GM12878 (cell line): ENCODE data around the gene WIPF2. TPM values are rescaled to one million over a fixed set of nuclear protein-coding genes. Genes with fewer than 3 reads are reported as not detected.

Experiments
- ATAC-seq: fragments of 200-7000 bp; cut with Tn5 transposase; 3 replicates; pipeline ENCODE4 v1.9.1; 2020; ENCODE audit warnings: mild to moderate bottlenecking, moderate library complexity
- BruUV-seq: library from RNA; stranded (reverse); fragments of 400-500 nt; replicated peaks from 2 replicates; lab custom pipeline; 2021; lab: Mats Ljungman, UMichigan
- CTCF ChIA-PET: fragments of 300-600 bp; sonication (Branson Sonifier 250); formaldehyde crosslinking; extraction: SDS; loops from one replicate; lab custom pipeline; 2021; ENCODE audit warnings: inconsistent platforms; lab: Yijun Ruan, JAX
- POLR2A ChIA-PET: fragments of 350-600 bp; formaldehyde crosslinking; extraction: SDS; loops from one replicate; lab custom pipeline; 2021; ENCODE audit warnings: inconsistent platforms; lab: Charles Lee
- RAD21 ChIA-PET: fragments of 300-600 bp; sonication (Branson Sonifier 250); formaldehyde crosslinking; loops from one replicate; lab custom pipeline; 2023; ENCODE audit warnings: antibody characterized with exemption; ENCODE audit not compliant: unreplicated experiment; lab: Charles Lee
- SMC1A ChIA-PET: fragments of 300-600 bp; sonication (Branson Sonifier 250); formaldehyde crosslinking; loops from one replicate; lab custom pipeline; 2023; ENCODE audit not compliant: unreplicated experiment, uncharacterized antibody; lab: Charles Lee
- DNase-seq: peaks from one replicate; pipeline ENCODE4 v3.0.0-alpha.2; 2011; ENCODE audit warnings: low read depth, low spot score
- FAIRE-seq: peaks from 3 replicates; lab custom pipeline; 2011; peaks lifted over from hg19 to GRCh38; lab: Jason Lieb, UNC
- H2AFZ ChIP-seq: 2 replicates; pipeline ENCODE4 v1.6.0; 2011; ENCODE audit warnings: low read depth, low read length, control low read depth; ENCODE audit not compliant: control insufficient read depth
- H3K27ac ChIP-seq: 2 replicates; pipeline ENCODE4 v1.5.1; 2011; ENCODE audit warnings: control low read depth; ENCODE audit not compliant: control insufficient read depth, insufficient read depth
- H3K27me3 ChIP-seq, 2 experiments: replicated peaks in 1 of 2; 2 replicates each; pipeline versions ENCODE4 v1.6.0 to v1.6.1; 2011; ENCODE audit warnings: low read length in 1 of 2; ENCODE audit not compliant: control insufficient read depth in 2 of 2, insufficient read depth in 2 of 2
- H3K36me3 ChIP-seq, 2 experiments: 2 replicates each; pipeline ENCODE4 v1.5.1; 2011; ENCODE audit warnings: low read length in 1 of 2; ENCODE audit not compliant: control insufficient read depth in 2 of 2, insufficient read depth in 2 of 2
- H3K4me1 ChIP-seq: 2 replicates; pipeline ENCODE4 v1.6.1; 2011; ENCODE audit warnings: mild to moderate bottlenecking, low read length, moderate library complexity, mixed read lengths; ENCODE audit not compliant: control insufficient read depth, insufficient read depth
- H3K4me2 ChIP-seq: 2 replicates; pipeline ENCODE4 v1.6.0; 2011; ENCODE audit warnings: control low read depth; ENCODE audit not compliant: control insufficient read depth, insufficient read depth
- H3K4me3 ChIP-seq: fragments of 200-600 bp; sonication (generic); 2 replicates; pipeline ENCODE4 v1.5.1; 2016
- H3K79me2 ChIP-seq: 2 replicates; pipeline ENCODE4 v1.6.0; 2011; ENCODE audit warnings: low read length; ENCODE audit not compliant: control insufficient read depth, insufficient read depth
- H3K9ac ChIP-seq: 2 replicates; pipeline ENCODE4 v1.8.0; 2011; ENCODE audit warnings: low read length, control low read depth, mixed read lengths; ENCODE audit not compliant: control insufficient read depth, insufficient read depth
- H3K9me3 ChIP-seq: replicated peaks from 3 replicates; pipeline ENCODE4 v1.5.1; 2011; ENCODE audit warnings: mild to moderate bottlenecking, low read length; ENCODE audit not compliant: control insufficient read depth, insufficient read depth
- H4K20me1 ChIP-seq: 2 replicates; pipeline ENCODE4 v1.6.0; 2011; ENCODE audit not compliant: control insufficient read depth, insufficient read depth
- CBX3 ChIP-seq: fragments of 200-600 bp; sonication (generic); IDR thresholded peaks from 2 replicates; pipeline ENCODE4 v1.6.1; 2016; ENCODE audit warnings: low read depth, borderline replicate concordance
- CREB1 ChIP-seq: IDR thresholded peaks from 2 replicates; pipeline ENCODE4 v1.6.1; 2012; ENCODE audit warnings: low read depth, mild to moderate bottlenecking, inconsistent platforms
- CTCF ChIP-seq, 3 experiments: IDR thresholded peaks in 2 of 3; conservative IDR thresholded peaks in 1 of 3; 2 replicates each; pipeline ENCODE4 v1.5.1; 2011; ENCODE audit warnings: low read depth in 3 of 3, low read length in 3 of 3, mild to moderate bottlenecking in 3 of 3, control low read depth in 2 of 3, moderate library complexity in 2 of 3, inconsistent platforms in 1 of 3, mixed read lengths in 1 of 3; ENCODE audit not compliant: control insufficient read depth in 2 of 3, insufficient read depth in 1 of 3; ENCODE audit errors: extremely low read depth in 1 of 3
- E2F4 ChIP-seq: IDR thresholded peaks from 2 replicates; pipeline ENCODE4 v1.6.1; 2012; ENCODE audit warnings: low read depth, low read length, improper control_type of control experiment
- EED ChIP-seq: sonication (generic); IDR thresholded peaks from 2 replicates; pipeline ENCODE4 v1.6.1; 2016; ENCODE audit warnings: antibody characterized with exemption, low read depth
- ETV6 ChIP-seq, 2 experiments: fragments of 450-650 bp in 1 of 2; IDR thresholded peaks in 1 of 2; conservative IDR thresholded peaks in 1 of 2; 2 replicates each; pipeline ENCODE4 v1.6.1; 2014; ENCODE audit warnings: antibody characterized with exemption in 1 of 2, borderline replicate concordance in 1 of 2, low read depth in 1 of 2, mild to moderate bottlenecking in 1 of 2, moderate library complexity in 1 of 2
- JUND ChIP-seq: IDR thresholded peaks from 2 replicates; pipeline ENCODE4 v1.6.1; 2012; ENCODE audit warnings: low read depth, mild to moderate bottlenecking, low read length, improper control_type of control experiment, moderate library complexity
- PAX8 ChIP-seq: fragments of 450-650 bp; IDR thresholded peaks from 2 replicates; pipeline ENCODE4 v1.6.1; 2017; ENCODE audit warnings: mild to moderate bottlenecking, moderate library complexity
- RELA ChIP-seq: fragments of 450-650 bp; IDR thresholded peaks from 2 replicates; pipeline ENCODE4 v1.8.0; 2014; ENCODE audit warnings: borderline replicate concordance; ENCODE audit not compliant: partially characterized antibody
- RFX5 ChIP-seq: IDR thresholded peaks from 2 replicates; pipeline ENCODE4 v1.6.1; 2011; ENCODE audit warnings: low read depth, low read length, improper control_type of control experiment
- SREBF2 ChIP-seq: IDR thresholded peaks from 2 replicates; pipeline ENCODE4 v1.6.1; 2012; ENCODE audit warnings: mild to moderate bottlenecking, low read length
- YBX1 ChIP-seq: fragments of 450-650 bp; IDR thresholded peaks from 2 replicates; pipeline ENCODE4 v1.6.1; 2016; ENCODE audit warnings: antibody characterized with exemption
- ZNF24 ChIP-seq: fragments of 450-650 bp; IDR thresholded peaks from 2 replicates; pipeline ENCODE4 v1.6.1; 2017; ENCODE audit warnings: antibody characterized with exemption, mild to moderate bottlenecking
- ZSCAN29 ChIP-seq: fragments of 450-650 bp; IDR thresholded peaks from 2 replicates; pipeline ENCODE4 v1.6.1; 2017; ENCODE audit warnings: mild to moderate bottlenecking, moderate library complexity
- WGBS: methylation state at CpG from one replicate; pipeline ENCODE4 v1.1.6; 2016; ENCODE audit warnings: low lambda C conversion rate; ENCODE audit not compliant: insufficient replicate concordance, insufficient coverage; ENCODE audit errors: missing lambda C conversion rate; 5-methylcytosine and 5-hydroxymethylcytosine counted together
- in situ Hi-C: fragments of 300-500 bp; cut with MboI; formaldehyde crosslinking; loops from 9 replicates; pipeline ENCODE4 v1.14.3; 2018; ENCODE audit warnings: mixed read lengths
- intact Hi-C: fragments of 100-400 bp; cut with micrococcal nuclease; formaldehyde crosslinking; loops from one replicate; pipeline ENCODE4 v1.14.2; 2022; ENCODE audit not compliant: unreplicated experiment
- polyA plus RNA-seq, 11 experiments: library from polyadenylated mRNA; depleted of rRNA in 4 of 11; unstranded in 6 of 11; stranded (reverse) in 5 of 11; fragments of >200 nt; fragmentation: Nextera tagmentation in 4 of 11; fragmentation: Illumina TruSeq in 1 of 11; extraction: Ambion mirVana in 4 of 11; extraction: Trizol in 1 of 11; gene quantifications; 1 replicate in 1 of 11; 2 replicates in 10 of 11; pipeline versions ENCODE4 v1.2.1 to v1.2.3, GENCODE V29; 2011 to 2016; ENCODE audit warnings: inconsistent platforms in 2 of 11, missing spikeins in 2 of 11, low read depth in 1 of 11
- total RNA-seq, 4 experiments: library from RNA; depleted of rRNA in 3 of 4; stranded (reverse); fragments of >200 nt in 3 of 4; fragmentation: Illumina TruSeq in 1 of 4; extraction: Trizol in 1 of 4; gene quantifications; 2 replicates each; pipeline versions ENCODE4 v1.2.1 to v1.2.3, GENCODE V29; 2013 to 2021
- TF ChIP-seq, protein P1 (sequence below): IDR thresholded peaks from 2 replicates; pipeline ENCODE4 v1.6.1; 2012; ENCODE audit warnings: mild to moderate bottlenecking, low read depth, low read length

Gene WIPF2
- total and polyA plus RNA-seq, 10 of the 15 experiments (the other 5 are each of a cell fraction or from before 2014, with no cell fraction given), result 4.2 to 20.8 (median 7.1) TPM

DNA sequence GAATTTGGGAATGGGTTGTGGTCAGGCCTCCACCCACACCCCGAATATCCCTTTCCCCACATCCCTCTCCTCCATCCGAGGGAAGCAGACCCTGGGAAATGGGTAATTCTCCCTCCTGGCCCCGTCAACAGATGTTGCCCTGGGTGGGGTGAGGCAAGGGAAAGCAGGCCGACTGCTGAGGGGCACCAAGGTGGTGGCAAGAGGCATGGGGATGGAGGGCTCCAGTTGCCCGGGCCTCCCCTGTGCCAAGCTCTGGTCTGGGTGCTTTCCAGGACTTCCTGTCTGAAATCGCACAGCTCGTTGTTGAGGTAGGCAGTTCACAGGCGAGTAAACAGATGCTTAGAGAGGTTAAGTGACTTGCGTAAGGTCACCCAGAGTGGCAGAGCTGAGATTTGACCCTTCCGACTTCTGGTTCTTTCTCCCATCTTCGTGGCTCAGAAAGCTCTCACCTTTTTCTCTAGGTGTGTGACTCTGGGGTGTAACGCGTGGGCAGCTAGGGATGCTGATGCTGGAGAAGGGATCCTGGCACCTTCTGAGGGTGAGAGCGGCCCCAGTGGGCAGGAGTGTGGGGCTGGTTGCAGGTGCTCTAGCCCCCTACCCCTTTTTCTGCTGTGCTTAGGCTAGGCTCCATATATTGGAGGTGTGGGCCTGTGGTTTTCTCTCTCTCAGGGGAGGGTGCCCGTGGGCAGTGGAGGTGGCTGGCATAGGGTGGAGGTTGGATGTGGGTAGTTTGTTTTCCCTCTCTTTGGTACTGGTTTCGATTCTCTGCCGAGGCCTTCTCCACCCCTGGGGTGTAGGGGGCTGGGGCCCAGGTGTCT, 107.1 kb downstream of the WIPF2 start:
- peaks cover 96% of the 10 kb centered on the region for H3K79me2 ChIP-seq
- intact Hi-C loops (no loop called here), in situ Hi-C loops (loop anchor here (10.0 kb wide), 1 partner anchor 1349 kb away; no protein-coding TSS in a partner anchor)
- H3K27me3 ChIP-seq, result no peaks in the 10 kb centered on the region
- ChIA-PET CTCF (interaction anchor here (0.9 to 6.6 kb wide), 15 partner anchors 7 to 124 kb away, joined by 3 to 58 read pairs (median 5); partner anchors contain the start of gene RARA), SMC1A (interaction anchor here (1.1 to 11.2 kb wide), 8 partner anchors 9 to 37 kb away, joined by 3 to 172 read pairs (median 4); partner anchors contain the start of gene RARA), RAD21 (interaction anchor here (0.7 to 12.6 kb wide), 8 partner anchors 11 to 313 kb away, joined by 3 to 156 read pairs (median 6); partner anchors contain the start of gene RARA), POLR2A (interaction anchor here (0.7 to 7.0 kb wide), 8 partner anchors 9 to 187 kb away, joined by 3 to 123 read pairs (median 4); partner anchors contain the start of genes RARA and WIPF2)
- no peaks in the 10 kb centered on the region for H4K20me1 ChIP-seq
- ATAC-seq, result peak; percentile 50
- peaks cover 68% of the 10 kb centered on the region for H3K4me1 ChIP-seq
- BruUV-seq, result TSS peak; percentile 26
- H3K4me3 ChIP-seq, result peak overlapping the region; percentile 74
- H3K9me3 ChIP-seq, result no peaks in the 10 kb centered on the region
- peak overlapping the region; percentile 100 for H3K4me2 ChIP-seq
- peaks cover 6% of the 10 kb centered on the region in 2 experiments; a peak in 2 of 4 replicates for H3K36me3 ChIP-seq
- WGBS, result 3% methylated on average over 17 of the region's 17 CpGs
- DNase-seq, result no peak
- peak; percentile 57 for FAIRE-seq
- peak overlapping the region; percentile 96 for H3K27ac ChIP-seq
- H3K9ac ChIP-seq, result peak overlapping the region; percentile 75
- H2AFZ ChIP-seq, result no peak overlapping the region
- TF ChIP-seq ZNF24 (no peak), JUND (no peak), CREB1 (no peak), CBX3 (no peak), CTCF (IDR thresholded peaks at IDR 0.05 in 2 of 3, conservative IDR thresholded peaks at IDR 0.05 in 1 of 3; ENCODE audit: control insufficient read depth in 2 of 3, extremely low read depth in 1 of 3, insufficient read depth in 1 of 3, low read depth in 3 of 3, low read length in 3 of 3) (no peak), ETV6 (conservative IDR thresholded peaks at IDR 0.05 in 1 of 2, IDR thresholded peaks at IDR 0.05 in 1 of 2; ENCODE audit: borderline replicate concordance in 1 of 2, low read depth in 1 of 2) (no peak), E2F4 (no peak), SREBF2 (no peak), ZSCAN29 (no peak), YBX1 (no peak), EED (peak; percentile 93), RELA (no peak), RFX5 (no peak), PAX8 (no peak)
- TF ChIP-seq, protein P1, sequence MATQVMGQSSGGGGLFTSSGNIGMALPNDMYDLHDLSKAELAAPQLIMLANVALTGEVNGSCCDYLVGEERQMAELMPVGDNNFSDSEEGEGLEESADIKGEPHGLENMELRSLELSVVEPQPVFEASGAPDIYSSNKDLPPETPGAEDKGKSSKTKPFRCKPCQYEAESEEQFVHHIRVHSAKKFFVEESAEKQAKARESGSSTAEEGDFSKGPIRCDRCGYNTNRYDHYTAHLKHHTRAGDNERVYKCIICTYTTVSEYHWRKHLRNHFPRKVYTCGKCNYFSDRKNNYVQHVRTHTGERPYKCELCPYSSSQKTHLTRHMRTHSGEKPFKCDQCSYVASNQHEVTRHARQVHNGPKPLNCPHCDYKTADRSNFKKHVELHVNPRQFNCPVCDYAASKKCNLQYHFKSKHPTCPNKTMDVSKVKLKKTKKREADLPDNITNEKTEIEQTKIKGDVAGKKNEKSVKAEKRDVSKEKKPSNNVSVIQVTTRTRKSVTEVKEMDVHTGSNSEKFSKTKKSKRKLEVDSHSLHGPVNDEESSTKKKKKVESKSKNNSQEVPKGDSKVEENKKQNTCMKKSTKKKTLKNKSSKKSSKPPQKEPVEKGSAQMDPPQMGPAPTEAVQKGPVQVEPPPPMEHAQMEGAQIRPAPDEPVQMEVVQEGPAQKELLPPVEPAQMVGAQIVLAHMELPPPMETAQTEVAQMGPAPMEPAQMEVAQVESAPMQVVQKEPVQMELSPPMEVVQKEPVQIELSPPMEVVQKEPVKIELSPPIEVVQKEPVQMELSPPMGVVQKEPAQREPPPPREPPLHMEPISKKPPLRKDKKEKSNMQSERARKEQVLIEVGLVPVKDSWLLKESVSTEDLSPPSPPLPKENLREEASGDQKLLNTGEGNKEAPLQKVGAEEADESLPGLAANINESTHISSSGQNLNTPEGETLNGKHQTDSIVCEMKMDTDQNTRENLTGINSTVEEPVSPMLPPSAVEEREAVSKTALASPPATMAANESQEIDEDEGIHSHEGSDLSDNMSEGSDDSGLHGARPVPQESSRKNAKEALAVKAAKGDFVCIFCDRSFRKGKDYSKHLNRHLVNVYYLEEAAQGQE, result no peak
